ENCODE results near the gene ETF1. TPM values are rescaled to one million over a fixed set of nuclear protein-coding genes. Genes with fewer than 3 reads are reported as not detected.

Gene ETF1
- total RNA-seq, 8 experiments from 2014 or later: 44.1 to 126 (median 76.9) TPM

GRCh38 chr5:138467711-138468132 is 75.3 kb downstream of the ETF1 start:
- ATAC-seq (replicated peaks in 6 of 8): no peak
- 66 to 100% (median 94%) methylated on average over 1 to 6 of the region's 14 CpGs; no CpG with 5 or more reads in 3 of the 10 experiments for WGBS, 10 experiments
- H3K4me1 ChIP-seq (replicated peaks in 1 of 2): peaks cover 4 to 17% of the 10 kb centered on the region in 2 donors
- H3K27ac ChIP-seq: no peak overlapping the region
- peak overlapping the region in 1 of 5 donors; percentile 98 for H3K4me3 ChIP-seq
- in situ Hi-C loops (cut with MboI; ENCODE audit: low pct_unique_long_range_greater_than_20kb in 2 of 9, low sequenced_read_pairs in 9 of 9, unreplicated experiment in 9 of 9): no loop called here

DNA sequence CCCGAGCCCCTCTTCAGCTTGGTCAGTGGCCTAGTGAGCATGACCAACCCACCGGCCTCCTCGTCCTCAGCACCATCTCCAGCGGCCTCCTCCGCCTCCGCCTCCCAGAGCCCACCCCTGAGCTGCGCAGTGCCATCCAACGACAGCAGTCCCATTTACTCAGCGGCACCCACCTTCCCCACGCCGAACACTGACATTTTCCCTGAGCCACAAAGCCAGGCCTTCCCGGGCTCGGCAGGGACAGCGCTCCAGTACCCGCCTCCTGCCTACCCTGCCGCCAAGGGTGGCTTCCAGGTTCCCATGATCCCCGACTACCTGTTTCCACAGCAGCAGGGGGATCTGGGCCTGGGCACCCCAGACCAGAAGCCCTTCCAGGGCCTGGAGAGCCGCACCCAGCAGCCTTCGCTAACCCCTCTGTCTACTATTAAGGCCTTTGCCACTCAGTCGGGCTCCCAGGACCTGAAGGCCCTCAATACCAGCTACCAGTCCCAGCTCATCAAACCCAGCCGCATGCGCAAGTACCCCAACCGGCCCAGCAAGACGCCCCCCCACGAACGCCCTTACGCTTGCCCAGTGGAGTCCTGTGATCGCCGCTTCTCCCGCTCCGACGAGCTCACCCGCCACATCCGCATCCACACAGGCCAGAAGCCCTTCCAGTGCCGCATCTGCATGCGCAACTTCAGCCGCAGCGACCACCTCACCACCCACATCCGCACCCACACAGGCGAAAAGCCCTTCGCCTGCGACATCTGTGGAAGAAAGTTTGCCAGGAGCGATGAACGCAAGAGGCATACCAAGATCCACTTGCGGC is 75.9 kb downstream of the ETF1 start:
- peak overlapping the region in 4 of 5 donors; percentile 92 to 99 (median 96) for H3K4me3 ChIP-seq
- peaks cover 4 to 17% of the 10 kb centered on the region in 2 donors for H3K4me1 ChIP-seq (replicated peaks in 1 of 2)
- in situ Hi-C loops (cut with MboI; ENCODE audit: low pct_unique_long_range_greater_than_20kb in 2 of 9, low sequenced_read_pairs in 9 of 9, unreplicated experiment in 9 of 9): no loop called here
- no peak overlapping the region for H3K27ac ChIP-seq
- WGBS, 10 experiments: 75 to 100% (median 95%) methylated on average over 2 to 16 of the region's 45 CpGs; no CpG with 5 or more reads in 2 of the 10 experiments
- no peak for ATAC-seq (replicated peaks in 6 of 8)

- H3K4me3 ChIP-seq: peak overlapping the region; percentile 92 to 99 (median 98)
- H3K4me1 ChIP-seq (replicated peaks in 1 of 2): peaks cover 4 to 17% of the 10 kb centered on the region in 2 donors
- H3K27ac ChIP-seq: no peak overlapping the region
- in situ Hi-C loops (cut with MboI; ENCODE audit: low pct_unique_long_range_greater_than_20kb in 2 of 9, low sequenced_read_pairs in 9 of 9, unreplicated experiment in 9 of 9): no loop called here
- WGBS, 10 experiments: 5 to 100% (median 18%) methylated on average over 1 to 11 of the region's 39 CpGs; no CpG with 5 or more reads in 5 of the 10 experiments
- ATAC-seq (replicated peaks in 6 of 8): no peak
Measured at GRCh38 chr5:138466125-138466899, 76.7 kb downstream of the ETF1 start.

DNA sequence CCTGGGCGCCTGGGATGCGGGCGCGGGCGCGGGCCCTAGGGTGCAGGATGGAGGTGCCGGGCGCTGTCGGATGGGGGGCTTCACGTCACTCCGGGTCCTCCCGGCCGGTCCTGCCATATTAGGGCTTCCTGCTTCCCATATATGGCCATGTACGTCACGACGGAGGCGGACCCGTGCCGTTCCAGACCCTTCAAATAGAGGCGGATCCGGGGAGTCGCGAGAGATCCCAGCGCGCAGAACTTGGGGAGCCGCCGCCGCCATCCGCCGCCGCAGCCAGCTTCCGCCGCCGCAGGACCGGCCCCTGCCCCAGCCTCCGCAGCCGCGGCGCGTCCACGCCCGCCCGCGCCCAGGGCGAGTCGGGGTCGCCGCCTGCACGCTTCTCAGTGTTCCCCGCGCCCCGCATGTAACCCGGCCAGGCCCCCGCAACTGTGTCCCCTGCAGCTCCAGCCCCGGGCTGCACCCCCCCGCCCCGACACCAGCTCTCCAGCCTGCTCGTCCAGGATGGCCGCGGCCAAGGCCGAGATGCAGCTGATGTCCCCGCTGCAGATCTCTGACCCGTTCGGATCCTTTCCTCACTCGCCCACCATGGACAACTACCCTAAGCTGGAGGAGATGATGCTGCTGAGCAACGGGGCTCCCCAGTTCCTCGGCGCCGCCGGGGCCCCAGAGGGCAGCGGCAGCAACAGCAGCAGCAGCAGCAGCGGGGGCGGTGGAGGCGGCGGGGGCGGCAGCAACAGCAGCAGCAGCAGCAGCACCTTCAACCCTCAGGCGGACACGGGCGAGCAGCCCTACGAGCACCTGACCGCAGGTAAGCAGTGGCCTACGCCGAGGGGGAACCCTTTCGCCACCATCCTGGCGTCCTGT is 77.5 kb downstream of the ETF1 start, which contains the start of gene EGR1:
Gene EGR1, plus strand, starts transcription at position 219 of the 864 bp plus-strand sequence. Its CDS starts 283 bp downstream, at position 502.
- H3K4me1 ChIP-seq (replicated peaks in 1 of 2): peaks cover 4 to 17% of the 10 kb centered on the region in 2 donors
- ATAC-seq (replicated peaks in 6 of 8): peak; percentile 16 to 72 (median 66)
- in situ Hi-C loops (cut with MboI; ENCODE audit: low pct_unique_long_range_greater_than_20kb in 2 of 9, low sequenced_read_pairs in 9 of 9, unreplicated experiment in 9 of 9): no loop called here
- peak within 1 kb of the TSS; percentile 95 to 96 for H3K27ac ChIP-seq
- H3K4me3 ChIP-seq: peak within 1 kb of the TSS; percentile 92 to 99 (median 98)
- no CpG with 5 or more reads among the region's 85 CpGs for WGBS, 10 experiments

DNA sequence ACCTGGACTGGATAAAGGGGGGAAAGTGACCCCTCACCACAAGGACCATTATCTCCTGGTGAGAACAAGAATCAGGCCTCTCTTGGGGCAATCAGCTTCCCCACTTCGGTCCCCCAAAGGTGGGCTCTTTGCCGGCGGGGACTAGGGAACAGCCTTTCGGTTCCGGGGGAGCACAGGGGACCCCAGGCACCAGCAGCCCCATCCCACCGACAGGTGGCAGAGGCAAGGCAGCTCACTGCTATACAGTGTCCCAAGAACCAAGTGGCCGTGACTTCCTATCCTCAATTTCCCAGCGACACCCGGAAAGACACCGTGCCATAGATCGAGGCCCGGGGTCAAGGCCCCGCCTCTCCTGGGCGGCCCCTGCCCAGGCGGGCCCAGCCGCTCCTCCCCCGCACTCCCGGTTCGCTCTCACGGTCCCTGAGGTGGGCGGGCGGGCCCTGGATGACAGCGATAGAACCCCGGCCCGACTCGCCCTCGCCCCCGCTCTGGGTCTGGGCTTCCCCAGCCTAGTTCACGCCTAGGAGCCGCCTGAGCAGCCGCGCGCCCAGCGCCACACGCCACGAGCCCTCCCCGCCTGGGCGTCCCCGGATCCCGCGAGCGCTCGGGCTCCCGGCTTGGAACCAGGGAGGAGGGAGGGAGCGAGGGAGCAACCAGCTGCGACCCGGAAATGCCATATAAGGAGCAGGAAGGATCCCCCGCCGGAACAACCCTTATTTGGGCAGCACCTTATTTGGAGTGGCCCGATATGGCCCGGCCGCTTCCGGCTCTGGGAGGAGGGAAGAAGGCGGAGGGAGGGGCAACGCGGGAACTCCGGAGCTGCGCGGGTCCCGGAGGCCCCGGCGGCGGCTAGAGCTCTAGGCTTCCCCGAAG is 78.4 kb downstream of the ETF1 start:
- in situ Hi-C loops (cut with MboI; ENCODE audit: low pct_unique_long_range_greater_than_20kb in 2 of 9, low sequenced_read_pairs in 9 of 9, unreplicated experiment in 9 of 9): no loop called here
- peak; percentile 23 to 75 (median 71) for ATAC-seq (replicated peaks in 6 of 8)
- WGBS, 10 experiments: 0% methylated on average over 3 to 9 of the region's 64 CpGs; no CpG with 5 or more reads in 7 of the 10 experiments

GRCh38 chr5:138464008-138464387 is 79.0 kb downstream of the ETF1 start:
- peaks cover 4 to 17% of the 10 kb centered on the region in 2 donors for H3K4me1 ChIP-seq (replicated peaks in 1 of 2)
- peak overlapping the region; percentile 92 to 99 (median 98) for H3K4me3 ChIP-seq
- 0% methylated on average over 3 to 8 of the region's 34 CpGs; no CpG with 5 or more reads in 8 of the 10 experiments for WGBS, 10 experiments
- peak overlapping the region; percentile 95 to 96 for H3K27ac ChIP-seq
- in situ Hi-C loops (cut with MboI; ENCODE audit: low pct_unique_long_range_greater_than_20kb in 2 of 9, low sequenced_read_pairs in 9 of 9, unreplicated experiment in 9 of 9): no loop called here
- ATAC-seq (replicated peaks in 6 of 8): peak; percentile 5 to 63 (median 54)

More for the DNA sequence above, 78.4 kb downstream of the ETF1 start:
- peak overlapping the region; percentile 92 to 99 (median 98) for H3K4me3 ChIP-seq
- peak overlapping the region; percentile 95 to 96 for H3K27ac ChIP-seq
- peaks cover 4 to 17% of the 10 kb centered on the region in 2 donors for H3K4me1 ChIP-seq (replicated peaks in 1 of 2)

DNA sequence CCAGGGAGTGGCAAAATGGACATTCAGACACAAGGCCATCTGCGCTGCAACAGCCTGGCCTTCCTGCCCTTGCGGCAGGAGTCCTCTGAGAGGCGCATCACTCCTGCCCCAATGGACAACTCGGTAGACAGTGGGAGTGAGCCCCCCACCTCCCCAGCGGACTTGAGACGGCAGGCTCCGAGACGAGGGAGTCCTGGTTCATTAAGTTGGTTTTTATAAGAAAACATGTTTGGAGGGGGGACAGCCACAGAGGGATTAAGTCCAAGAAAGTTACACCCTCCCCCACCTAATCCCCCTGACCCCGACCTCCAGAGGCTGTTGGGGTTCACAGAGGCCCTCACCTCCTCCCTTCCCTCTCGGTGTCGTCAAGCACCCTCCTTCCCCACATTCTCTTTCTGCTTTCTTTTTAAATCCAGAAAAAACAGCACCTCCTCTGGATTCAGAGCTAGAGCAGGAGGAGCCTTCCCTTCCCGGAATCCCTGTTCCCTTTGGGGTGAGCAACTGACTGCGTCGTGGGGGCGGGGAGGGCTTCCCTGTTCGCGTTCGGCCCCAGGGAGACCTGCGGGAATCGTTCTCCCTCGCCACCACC is 79.5 kb downstream of the ETF1 start:
- H3K4me1 ChIP-seq (replicated peaks in 1 of 2): peaks cover 7 to 21% of the 10 kb centered on the region in 2 donors
- peak overlapping the region; percentile 95 to 96 for H3K27ac ChIP-seq
- in situ Hi-C loops (cut with MboI; ENCODE audit: low pct_unique_long_range_greater_than_20kb in 2 of 9, low sequenced_read_pairs in 9 of 9, unreplicated experiment in 9 of 9): no loop called here
- WGBS, 10 experiments: 20 to 60% (median 60%) methylated on average over 1 of the region's 21 CpGs; no CpG with 5 or more reads in 7 of the 10 experiments
- ATAC-seq (replicated peaks in 6 of 8): peak in 1 of 8 experiments; percentile 1
- H3K4me3 ChIP-seq: peak overlapping the region; percentile 92 to 99 (median 98)

DNA sequence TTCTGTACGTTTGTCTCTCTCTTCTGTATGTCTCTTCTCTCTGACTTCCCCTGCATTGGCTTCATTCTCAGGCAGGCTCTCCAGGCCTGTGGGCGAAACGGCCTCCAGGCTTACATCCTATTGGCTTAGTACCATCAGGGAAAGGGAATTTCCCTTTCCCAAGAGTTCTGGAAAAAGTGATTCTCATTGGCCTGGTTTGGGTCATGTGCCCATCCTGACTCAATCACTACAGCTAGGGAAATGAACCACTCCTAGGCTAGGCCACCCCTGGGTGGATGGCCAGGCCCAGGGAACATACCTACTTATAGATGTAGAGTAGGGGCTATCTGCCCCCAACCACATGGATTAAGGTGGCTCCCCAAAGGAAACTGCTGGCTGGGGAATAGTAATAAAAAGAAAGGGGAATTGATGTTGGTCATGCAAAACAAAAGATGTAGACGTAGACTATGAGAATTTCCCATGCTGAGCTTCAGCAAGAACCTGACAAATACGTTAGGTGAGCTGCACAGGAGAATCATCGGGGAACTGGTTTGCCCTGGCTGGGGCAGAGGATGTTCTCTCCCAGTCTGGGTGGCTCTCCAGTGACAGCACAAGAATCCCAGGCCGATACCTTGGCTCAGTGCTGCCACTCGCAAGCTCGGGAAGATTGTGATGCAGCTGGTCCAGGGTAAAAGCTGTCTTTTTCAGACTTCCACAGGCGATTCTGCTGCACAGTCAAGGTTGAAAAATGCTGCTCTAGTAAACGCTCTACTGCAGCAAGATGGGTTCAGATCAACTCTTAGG is 81.5 kb downstream of the ETF1 start:
- 62 to 100% (median 90%) methylated on average over 1 to 10 of the region's 11 CpGs; no CpG with 5 or more reads in 1 of the 10 experiments for WGBS, 10 experiments
- ATAC-seq (replicated peaks in 6 of 8): no peak
- in situ Hi-C loops (cut with MboI; ENCODE audit: low pct_unique_long_range_greater_than_20kb in 2 of 9, low sequenced_read_pairs in 9 of 9, unreplicated experiment in 9 of 9): no loop called here
- Histone ChIP-seq H3K4me3 (no peak overlapping the region), H3K4me1 (replicated peaks in 1 of 2) (peaks cover 21 to 28% of the 10 kb centered on the region in 2 donors), H3K27ac (no peak overlapping the region)

DNA sequence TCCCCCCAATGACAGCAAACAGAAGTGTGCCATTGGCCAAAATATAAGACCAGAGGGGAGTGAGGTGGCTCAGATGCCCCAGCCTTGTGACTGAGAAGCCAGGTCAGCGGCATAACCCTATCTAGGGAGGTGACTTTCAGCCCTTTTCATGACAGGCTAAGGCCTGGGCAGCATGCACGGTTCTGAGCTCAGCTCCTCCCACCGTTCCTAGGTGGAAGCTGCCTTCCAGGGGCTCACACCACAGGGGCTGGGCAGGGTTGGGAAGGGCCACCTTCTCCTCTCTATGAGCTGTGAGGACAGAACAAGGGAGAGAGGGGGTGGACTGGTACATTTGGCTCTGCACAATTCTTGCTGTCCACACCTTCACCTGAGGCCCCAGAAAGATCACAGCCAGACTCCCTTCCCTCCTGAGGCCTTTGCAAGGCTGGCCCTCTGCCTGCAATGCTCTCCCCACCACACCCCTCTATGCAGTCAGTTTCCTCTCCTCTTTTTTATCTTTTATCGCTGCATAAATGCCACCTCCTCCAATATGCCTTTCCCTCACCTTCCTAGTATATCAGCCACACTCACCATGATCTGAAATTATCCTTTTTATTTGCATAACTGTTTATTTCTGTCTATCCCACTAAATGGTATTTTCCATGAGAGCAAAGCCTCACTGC is 82.9 kb downstream of the ETF1 start:
- Histone ChIP-seq H3K27ac (no peak overlapping the region), H3K4me3 (no peak overlapping the region), H3K4me1 (replicated peaks in 1 of 2) (peaks cover 25 to 29% of the 10 kb centered on the region in 2 donors)
- 71 to 100% (median 91%) methylated on average over 1 to 4 of the region's 4 CpGs; no CpG with 5 or more reads in 4 of the 10 experiments for WGBS, 10 experiments
- in situ Hi-C loops (cut with MboI; ENCODE audit: low pct_unique_long_range_greater_than_20kb in 2 of 9, low sequenced_read_pairs in 9 of 9, unreplicated experiment in 9 of 9): no loop called here
- no peak for ATAC-seq (replicated peaks in 6 of 8)

DNA sequence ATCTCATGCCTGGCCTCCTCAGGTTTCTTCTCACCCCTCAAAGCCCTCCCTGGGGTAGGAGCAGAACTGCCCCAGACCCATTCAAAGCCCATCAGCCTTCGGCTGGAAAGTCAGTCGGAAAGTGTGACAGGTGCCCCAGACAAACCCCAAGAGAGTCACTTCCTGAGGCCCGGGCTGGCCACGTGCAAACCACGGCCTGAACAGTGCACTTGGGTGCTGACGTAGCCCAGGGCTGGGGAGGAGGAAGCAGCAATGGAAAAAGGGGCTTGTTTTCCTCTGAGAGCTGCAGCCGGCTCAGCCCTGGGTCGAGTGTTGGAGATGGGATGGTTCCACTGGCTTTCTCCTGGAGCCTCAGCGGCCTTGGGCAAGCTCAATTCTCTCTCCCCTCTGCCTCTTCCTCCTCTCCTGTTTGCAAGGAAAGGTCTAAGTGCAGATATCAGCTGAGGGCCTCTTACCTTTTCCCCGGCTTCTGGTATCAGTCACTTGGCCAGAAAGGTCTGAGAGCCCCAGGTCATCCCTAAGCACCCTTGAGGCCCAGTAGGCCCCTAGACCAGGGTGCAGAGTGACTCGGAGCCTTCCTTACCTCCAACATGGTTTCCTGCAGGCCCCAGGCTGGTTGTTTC is 83.6 kb downstream of the ETF1 start:
- 75 to 100% (median 89%) methylated on average over 2 to 6 of the region's 11 CpGs; no CpG with 5 or more reads in 4 of the 10 experiments for WGBS, 10 experiments

More for the DNA sequence above, 83.6 kb downstream of the ETF1 start:
- in situ Hi-C loops (cut with MboI; ENCODE audit: low pct_unique_long_range_greater_than_20kb in 2 of 9, low sequenced_read_pairs in 9 of 9, unreplicated experiment in 9 of 9): loop anchor here in 1 of 9 experiments (10.0 kb wide), 1 partner anchor 95 kb away; no protein-coding TSS in a partner anchor
- no peak overlapping the region for H3K4me3 ChIP-seq
- peaks cover 25 to 32% of the 10 kb centered on the region in 2 donors for H3K4me1 ChIP-seq (replicated peaks in 1 of 2)
- H3K27ac ChIP-seq: no peak overlapping the region
- no peak for ATAC-seq (replicated peaks in 6 of 8)
